Gastroesophageal sphincter (tissue), 3 donors: ENCODE results near the gene PEX3.

Experiments
- CTCF ChIP-seq, 4 experiments: fragments of 200-600 bp in 2 of 4; fragments of 450-650 bp in 2 of 4; sonication (generic) in 1 of 4; IDR thresholded peaks; one replicate each; pipeline ENCODE4 v1.5.1; 2017 to 2019; ENCODE audit warnings: antibody characterized with exemption in 4 of 4, mild to moderate bottlenecking in 2 of 4, moderate library complexity in 2 of 4
- EP300 ChIP-seq: sonication (generic); formaldehyde crosslinking; IDR thresholded peaks from one replicate; pipeline ENCODE4 v1.6.1; 2017; ENCODE audit warnings: antibody characterized with exemption, mild to moderate bottlenecking
- POLR2A ChIP-seq, 2 donors: fragments of 450-650 bp; IDR thresholded peaks; one replicate each; pipeline ENCODE4 v1.6.1; 2017; ENCODE audit warnings: antibody characterized with exemption in 2 of 2, mild to moderate bottlenecking in 2 of 2, moderate library complexity in 1 of 2
- POLR2AphosphoS5 ChIP-seq: sonication (generic); formaldehyde crosslinking; IDR thresholded peaks from one replicate; pipeline ENCODE4 v1.6.1; 2017; ENCODE audit warnings: antibody characterized with exemption

GRCh38 chr6:143498428-143498827, 47.8 kb downstream of the PEX3 start:
- TF ChIP-seq CTCF (IDR thresholded peaks at IDR 0.05) (no peak), POLR2AphosphoS5 (no peak), POLR2A (IDR thresholded peaks at IDR 0.05) (no peak), EP300 (no peak)
